Activated T-cell treated with anti-CD3 and anti-CD28 coated beads for 4 hours (primary cell): ENCODE measurements around the gene ASAH2.
"Not testable (repeated sequence)": the region's sequence is repeated elsewhere in the genome, so short reads cannot be mapped to it uniquely, and the experiment has no call there.

Experiments used
- DNase-seq: peaks from one replicate; pipeline ENCODE4 v3.0.0-alpha.2; 2020

The ASAH2 gene

GRCh38 chr10:50251394-50251793, at the start of gene ASAH2:
ASAH2 (minus strand) TSS chr10:50251516; CDS start chr10:50248610, 2,906 bp downstream.
- no peak for DNase-seq

GRCh38 chr10:50299948-50300669, 48.8 kb upstream of the ASAH2 start:
- DNase-seq, result no peak

GRCh38 chr10:50295367-50295766, 44.1 kb upstream of the ASAH2 start:
- DNase-seq, result no peak

- DNase-seq, result no peak
These were observed 43.3 kb upstream of the ASAH2 start for GRCh38 chr10:50294582-50294981.

GRCh38 chr10:50293513-50294313, 42.4 kb upstream of the ASAH2 start:
- no peak for DNase-seq

GRCh38 chr10:50291261-50291850, 40.0 kb upstream of the ASAH2 start:
- DNase-seq, result no peak

- DNase-seq, result no peak
These were observed 37.9 kb upstream of the ASAH2 start for GRCh38 chr10:50289196-50289595.

GRCh38 chr10:50286996-50287803, 35.9 kb upstream of the ASAH2 start:
- DNase-seq, result no peak

GRCh38 chr10:50286517-50286916, 35.2 kb upstream of the ASAH2 start:
- DNase-seq, result no peak

GRCh38 chr10:50281967-50282522, 30.7 kb upstream of the ASAH2 start:
- DNase-seq, result no peak

GRCh38 chr10:50281210-50281966, 30.1 kb upstream of the ASAH2 start:
- DNase-seq, result no peak

- DNase-seq, result no peak
These were observed 28.9 kb upstream of the ASAH2 start for GRCh38 chr10:50280049-50280841.

GRCh38 chr10:50279489-50279888, 28.2 kb upstream of the ASAH2 start:
- DNase-seq, result no peak

GRCh38 chr10:50275650-50276235, 24.4 kb upstream of the ASAH2 start:
- no peak for DNase-seq

GRCh38 chr10:50272531-50272930, 21.2 kb upstream of the ASAH2 start:
- DNase-seq, result no peak

GRCh38 chr10:50271564-50272250, 20.4 kb upstream of the ASAH2 start:
- no peak for DNase-seq

- not testable (repeated sequence) for DNase-seq
These were observed 16.6 kb upstream of the ASAH2 start for GRCh38 chr10:50267877-50268276.

GRCh38 chr10:50262625-50263024, 11.3 kb upstream of the ASAH2 start:
- not testable (repeated sequence) for DNase-seq

GRCh38 chr10:50260791-50261281, 9.5 kb upstream of the ASAH2 start:
- no peak for DNase-seq

GRCh38 chr10:50254479-50254878, 3.2 kb upstream of the ASAH2 start:
- no peak for DNase-seq
